Measurements from ENCODE around the gene PLD1.

Gene PLD1

DNA sequence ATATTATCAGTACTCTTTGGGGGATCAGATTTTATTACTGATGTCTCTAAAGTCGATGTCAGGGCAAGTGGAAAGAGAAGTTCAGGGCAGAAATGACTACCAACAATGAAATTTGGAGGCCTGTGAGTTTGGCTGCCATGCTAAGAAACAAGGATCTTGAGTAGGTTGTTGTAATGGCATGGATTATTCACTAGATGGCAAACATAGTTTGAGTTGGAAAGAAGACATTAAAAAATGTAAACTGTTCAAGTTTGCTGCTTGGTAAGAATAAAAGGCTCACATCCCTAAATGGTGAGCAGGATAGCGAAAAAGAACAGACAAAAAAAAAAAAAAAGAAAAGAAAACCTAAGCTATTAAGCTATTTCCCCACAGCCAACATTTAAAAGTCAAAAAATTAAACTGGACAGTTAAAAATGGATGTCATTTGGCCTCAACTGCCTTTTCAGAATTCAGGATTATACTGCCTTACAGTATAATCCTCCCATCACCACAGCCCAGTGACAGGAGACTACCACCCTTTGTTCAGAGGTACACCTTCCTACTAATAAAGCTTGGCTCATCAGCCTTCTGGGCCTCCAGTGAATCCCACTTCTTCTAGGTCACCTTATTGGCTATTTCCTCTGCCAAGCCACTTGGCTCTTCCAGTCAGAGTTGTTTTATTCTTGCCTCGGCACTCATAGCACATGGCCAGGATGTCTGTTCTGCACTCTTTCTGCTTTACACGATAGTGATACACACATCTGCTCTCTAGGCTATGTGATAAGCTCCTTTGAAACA, 163.7 kb downstream of the PLD1 start:
- Histone ChIP-seq H3K36me3 (ENCODE audit: control insufficient read depth, low read length) (no peaks in the 10 kb centered on the region), H3K27me3 (ENCODE audit: control insufficient read depth, low read length) (no peaks in the 10 kb centered on the region), H3K9me2 (replicated peaks; ENCODE audit: control insufficient read depth, low read length) (no peaks in the 10 kb centered on the region), H3K27ac (ENCODE audit: low read depth, low read length) (no peak overlapping the region), H3K9me3 (ENCODE audit: control insufficient read depth, insufficient read depth, low read length) (no peaks in the 10 kb centered on the region), H3K79me2 (ENCODE audit: control insufficient read depth, low read length) (no peaks in the 10 kb centered on the region), H3K4me2 (ENCODE audit: low read length) (no peak overlapping the region), H3K4me1 (ENCODE audit: control insufficient read depth, low read length) (no peaks in the 10 kb centered on the region), H3F3A (ENCODE audit: control insufficient read depth, insufficient read depth) (no peaks in the 10 kb centered on the region), H4K20me1 (ENCODE audit: control insufficient read depth, insufficient read depth, low read depth, low read length) (no peaks in the 10 kb centered on the region), H3K4me3 (ENCODE audit: low read length) (no peak overlapping the region)
- TF ChIP-seq, protein P1, sequence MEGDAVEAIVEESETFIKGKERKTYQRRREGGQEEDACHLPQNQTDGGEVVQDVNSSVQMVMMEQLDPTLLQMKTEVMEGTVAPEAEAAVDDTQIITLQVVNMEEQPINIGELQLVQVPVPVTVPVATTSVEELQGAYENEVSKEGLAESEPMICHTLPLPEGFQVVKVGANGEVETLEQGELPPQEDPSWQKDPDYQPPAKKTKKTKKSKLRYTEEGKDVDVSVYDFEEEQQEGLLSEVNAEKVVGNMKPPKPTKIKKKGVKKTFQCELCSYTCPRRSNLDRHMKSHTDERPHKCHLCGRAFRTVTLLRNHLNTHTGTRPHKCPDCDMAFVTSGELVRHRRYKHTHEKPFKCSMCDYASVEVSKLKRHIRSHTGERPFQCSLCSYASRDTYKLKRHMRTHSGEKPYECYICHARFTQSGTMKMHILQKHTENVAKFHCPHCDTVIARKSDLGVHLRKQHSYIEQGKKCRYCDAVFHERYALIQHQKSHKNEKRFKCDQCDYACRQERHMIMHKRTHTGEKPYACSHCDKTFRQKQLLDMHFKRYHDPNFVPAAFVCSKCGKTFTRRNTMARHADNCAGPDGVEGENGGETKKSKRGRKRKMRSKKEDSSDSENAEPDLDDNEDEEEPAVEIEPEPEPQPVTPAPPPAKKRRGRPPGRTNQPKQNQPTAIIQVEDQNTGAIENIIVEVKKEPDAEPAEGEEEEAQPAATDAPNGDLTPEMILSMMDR (IDR thresholded peaks at IDR 0.05; ENCODE audit: low read depth, low read length, poor library complexity, severe bottlenecking), result peak; percentile 42
- TF ChIP-seq EZH2phosphoT487 (IDR thresholded peaks at IDR 0.05; ENCODE audit: borderline replicate concordance, low read length), result no peak

DNA sequence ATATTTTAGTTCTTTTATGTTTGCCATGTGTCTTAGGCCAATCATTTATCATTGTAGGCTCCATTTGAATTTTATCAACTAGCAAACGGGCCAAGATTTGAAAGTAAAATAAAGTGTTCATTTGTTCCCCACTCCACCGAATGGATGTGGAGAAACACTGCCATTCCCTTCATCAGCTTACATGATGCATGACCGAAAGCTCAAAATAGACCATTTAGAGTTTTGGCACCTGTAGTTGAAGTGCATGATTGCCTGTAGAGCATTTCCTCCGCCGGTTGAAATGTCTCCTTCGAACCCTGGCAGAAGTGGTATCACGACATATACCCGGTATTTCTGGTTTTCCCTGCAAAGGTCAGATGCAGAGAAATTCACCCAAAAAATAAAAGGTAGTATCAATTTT, 165.6 kb downstream of the PLD1 start:
- H3K27ac ChIP-seq (ENCODE audit: low read depth, low read length), result no peak overlapping the region
- no peaks in the 10 kb centered on the region for H3K79me2 ChIP-seq (ENCODE audit: control insufficient read depth, low read length)
- no peak for TF ChIP-seq EZH2phosphoT487 (IDR thresholded peaks at IDR 0.05; ENCODE audit: borderline replicate concordance, low read length)
- TF ChIP-seq, protein P1 (IDR thresholded peaks at IDR 0.05; ENCODE audit: low read depth, low read length, poor library complexity, severe bottlenecking), result no peak
- no peaks in the 10 kb centered on the region for H3K36me3 ChIP-seq (ENCODE audit: control insufficient read depth, low read length)
- H4K20me1 ChIP-seq (ENCODE audit: control insufficient read depth, insufficient read depth, low read depth, low read length), result no peaks in the 10 kb centered on the region
- H3K9me3 ChIP-seq (ENCODE audit: control insufficient read depth, insufficient read depth, low read length), result no peaks in the 10 kb centered on the region
- no peak overlapping the region for H3K4me3 ChIP-seq (ENCODE audit: low read length)
- no peak overlapping the region for H3K4me2 ChIP-seq (ENCODE audit: low read length)
- H3K4me1 ChIP-seq (ENCODE audit: control insufficient read depth, low read length), result no peaks in the 10 kb centered on the region
- H3F3A ChIP-seq (ENCODE audit: control insufficient read depth, insufficient read depth), result no peaks in the 10 kb centered on the region
- H3K9me2 ChIP-seq (replicated peaks; ENCODE audit: control insufficient read depth, low read length), result no peaks in the 10 kb centered on the region
- no peaks in the 10 kb centered on the region for H3K27me3 ChIP-seq (ENCODE audit: control insufficient read depth, low read length)

DNA sequence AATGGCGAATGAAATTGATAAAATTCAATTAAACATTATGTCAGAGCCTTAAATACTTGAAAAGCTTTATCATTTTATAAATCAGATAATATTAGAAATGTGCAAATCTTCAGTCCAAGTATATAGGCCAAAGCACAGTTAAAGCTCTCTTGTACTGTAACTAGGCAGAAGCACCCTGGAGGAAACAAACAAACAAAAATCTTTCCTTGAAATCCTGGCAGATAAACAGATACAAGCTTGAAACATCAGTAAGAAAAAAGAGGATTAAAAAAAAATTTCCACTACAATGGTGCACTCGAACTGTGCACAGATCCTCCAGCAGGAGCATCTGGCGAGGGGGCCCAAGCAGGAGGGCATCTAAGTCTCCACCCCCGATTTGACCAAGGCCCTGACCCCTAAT, 166.6 kb downstream of the PLD1 start:
- Histone ChIP-seq H3K27me3 (ENCODE audit: control insufficient read depth, low read length) (no peaks in the 10 kb centered on the region), H3K4me2 (ENCODE audit: low read length) (no peak overlapping the region), H3K9me3 (ENCODE audit: control insufficient read depth, insufficient read depth, low read length) (no peaks in the 10 kb centered on the region), H3K9me2 (replicated peaks; ENCODE audit: control insufficient read depth, low read length) (no peaks in the 10 kb centered on the region), H3K4me3 (ENCODE audit: low read length) (no peak overlapping the region), H4K20me1 (ENCODE audit: control insufficient read depth, insufficient read depth, low read depth, low read length) (no peaks in the 10 kb centered on the region), H3K27ac (ENCODE audit: low read depth, low read length) (no peak overlapping the region), H3F3A (ENCODE audit: control insufficient read depth, insufficient read depth) (no peaks in the 10 kb centered on the region), H3K36me3 (ENCODE audit: control insufficient read depth, low read length) (no peaks in the 10 kb centered on the region), H3K4me1 (ENCODE audit: control insufficient read depth, low read length) (no peaks in the 10 kb centered on the region), H3K79me2 (ENCODE audit: control insufficient read depth, low read length) (no peaks in the 10 kb centered on the region)
- no peak for TF ChIP-seq EZH2phosphoT487 (IDR thresholded peaks at IDR 0.05; ENCODE audit: borderline replicate concordance, low read length)
- TF ChIP-seq, protein P1 (IDR thresholded peaks at IDR 0.05; ENCODE audit: low read depth, low read length, poor library complexity, severe bottlenecking), result no peak
